CD14-positive monocyte (primary cell): ENCODE measurements around the gene TGM1. TPM values are rescaled to one million over a fixed set of nuclear protein-coding genes. Genes with fewer than 3 reads are reported as not detected.

Experiments
- DNase-seq, 3 donors: peaks; one replicate each; pipeline ENCODE4 v3.0.0-alpha.2; 2011 to 2022
- H2AFZ ChIP-seq: 2 replicates; pipeline ENCODE4 v1.6.0; 2012; ENCODE audit warnings: mild to moderate bottlenecking, low read depth, low read length, inconsistent platforms; ENCODE audit not compliant: insufficient read depth, poor library complexity, severe bottlenecking
- H3K27ac ChIP-seq, 2 donors: 1 replicate in 1 of 2; 2 replicates in 1 of 2; pipeline ENCODE4 v1.5.1; 2012 to 2013; ENCODE audit warnings: low read length in 2 of 2, control low read depth in 1 of 2, inconsistent platforms in 1 of 2, low read depth in 1 of 2, mild to moderate bottlenecking in 1 of 2
- H3K27me3 ChIP-seq, 2 donors: one replicate each; pipeline versions ENCODE4 v1.6.0 to v1.6.1; 2011 to 2013; ENCODE audit warnings: low read length in 2 of 2; ENCODE audit not compliant: control insufficient read depth in 2 of 2, insufficient read depth in 2 of 2
- H3K36me3 ChIP-seq, 2 donors: replicated peaks in 1 of 2; 1 replicate in 1 of 2; 2 replicates in 1 of 2; pipeline versions ENCODE4 v1.5.1 to v1.6.1; 2012 to 2013; ENCODE audit warnings: low read length in 2 of 2, control low read depth in 1 of 2, inconsistent platforms in 1 of 2, mild to moderate bottlenecking in 1 of 2; ENCODE audit not compliant: insufficient read depth in 2 of 2, control insufficient read depth in 1 of 2
- H3K4me1 ChIP-seq, 2 donors: 1 replicate in 1 of 2; 2 replicates in 1 of 2; pipeline versions ENCODE4 v1.5.1 to v1.6.1; 2012 to 2013; ENCODE audit warnings: low read length in 2 of 2, control low read depth in 1 of 2, inconsistent platforms in 1 of 2, mild to moderate bottlenecking in 1 of 2, moderate library complexity in 1 of 2; ENCODE audit not compliant: insufficient read depth in 2 of 2, control insufficient read depth in 1 of 2
- H3K4me2 ChIP-seq: replicated peaks from 2 replicates; pipeline ENCODE3; 2012; ENCODE audit warnings: low read length, moderate library complexity, mild to moderate bottlenecking; ENCODE audit not compliant: poor library complexity, severe bottlenecking; ENCODE audit errors: extremely low read depth
- H3K4me3 ChIP-seq, 3 experiments: fragments of 200-600 bp in 1 of 3; sonication (generic) in 1 of 3; replicated peaks in 1 of 3; 1 replicate in 2 of 3; 2 replicates in 1 of 3; pipeline ENCODE4 v1.5.1; 2011 to 2013; ENCODE audit warnings: low read length in 3 of 3, mild to moderate bottlenecking in 3 of 3, control low read depth in 2 of 3, low read depth in 2 of 3, inconsistent platforms in 1 of 3, moderate library complexity in 1 of 3
- H3K79me2 ChIP-seq: 2 replicates; pipeline ENCODE4 v1.6.0; 2012; ENCODE audit warnings: mild to moderate bottlenecking, control low read depth, inconsistent platforms, low read length, moderate library complexity; ENCODE audit not compliant: insufficient read depth
- H3K9ac ChIP-seq: 2 replicates; pipeline ENCODE4 v1.6.0; 2017; ENCODE audit warnings: low read length, mild to moderate bottlenecking; ENCODE audit not compliant: insufficient read depth, poor library complexity, severe bottlenecking
- H3K9me3 ChIP-seq, 2 donors: replicated peaks in 1 of 2; 1 replicate in 1 of 2; 2 replicates in 1 of 2; pipeline versions ENCODE4 v1.5.1 to v1.6.1; 2012 to 2013; ENCODE audit warnings: low read length in 2 of 2, control low read depth in 1 of 2; ENCODE audit not compliant: control insufficient read depth in 1 of 2, insufficient read depth in 1 of 2
- H4K20me1 ChIP-seq: 2 replicates; pipeline ENCODE4 v1.6.0; 2012; ENCODE audit warnings: mild to moderate bottlenecking, low read length, control low read depth, moderate library complexity; ENCODE audit not compliant: insufficient read depth
- H3K27ac Mint-ChIP-seq, 7 donors: one replicate each; pipeline ENCODE4 v1.8.0; 2020; ENCODE audit warnings: mild to moderate bottlenecking in 7 of 7, mixed read lengths in 7 of 7, moderate library complexity in 6 of 7, inconsistent platforms in 2 of 7
- H3K27me3 Mint-ChIP-seq, 3 donors: one replicate each; pipeline ENCODE4 v1.8.0; 2021 to 2022; ENCODE audit warnings: low read depth in 3 of 3, mild to moderate bottlenecking in 3 of 3, mixed read lengths in 3 of 3, moderate library complexity in 3 of 3, inconsistent platforms in 1 of 3
- H3K36me3 Mint-ChIP-seq, 2 donors: one replicate each; pipeline ENCODE4 v1.8.0; 2020; ENCODE audit warnings: mixed read lengths in 2 of 2, inconsistent platforms in 1 of 2, mild to moderate bottlenecking in 1 of 2
- H3K4me1 Mint-ChIP-seq: one replicate; pipeline ENCODE4 v1.8.0; 2020; ENCODE audit warnings: mild to moderate bottlenecking, mixed read lengths
- H3K4me3 Mint-ChIP-seq, 2 donors: one replicate each; pipeline ENCODE4 v1.8.0; 2020; ENCODE audit warnings: mild to moderate bottlenecking in 2 of 2, mixed read lengths in 2 of 2, moderate library complexity in 1 of 2
- H3K9me3 Mint-ChIP-seq, 7 donors: one replicate each; pipeline ENCODE4 v1.8.0; 2020 to 2022; ENCODE audit warnings: mixed read lengths in 7 of 7, mild to moderate bottlenecking in 6 of 7, moderate library complexity in 6 of 7, inconsistent platforms in 2 of 7
- WGBS: methylation state at CpG from one replicate; pipeline ENCODE4 v1.1.5; 2013; ENCODE audit warnings: missing lambda C conversion rate; ENCODE audit not compliant: insufficient coverage; 5-methylcytosine and 5-hydroxymethylcytosine counted together
- intact Hi-C, 2 donors: fragments of 100-400 bp; cut with micrococcal nuclease; formaldehyde crosslinking; loops; one replicate each; pipeline versions ENCODE4 v1.15.0 to v1.15.1; 2023
- polyA plus RNA-seq, 3 donors: library from polyadenylated mRNA; depleted of rRNA in 1 of 3; unstranded in 2 of 3; stranded (reverse) in 1 of 3; fragments of 300-500 nt in 2 of 3; fragments of >200 nt in 1 of 3; fragmentation: Illumina TruSeq in 2 of 3; gene quantifications; 1 replicate in 2 of 3; 2 replicates in 1 of 3; pipeline ENCODE4 v1.2.3, GENCODE V29; 2012 to 2021
- TF ChIP-seq, protein P1 (sequence below): fragments of 200-600 bp; IDR thresholded peaks from one replicate; pipeline ENCODE4 v1.8.0; 2022; ENCODE audit warnings: antibody characterized with exemption, mild to moderate bottlenecking

Gene TGM1
- polyA plus RNA-seq, 3 donors, result 7.8 TPM; not detected in 2

DNA sequence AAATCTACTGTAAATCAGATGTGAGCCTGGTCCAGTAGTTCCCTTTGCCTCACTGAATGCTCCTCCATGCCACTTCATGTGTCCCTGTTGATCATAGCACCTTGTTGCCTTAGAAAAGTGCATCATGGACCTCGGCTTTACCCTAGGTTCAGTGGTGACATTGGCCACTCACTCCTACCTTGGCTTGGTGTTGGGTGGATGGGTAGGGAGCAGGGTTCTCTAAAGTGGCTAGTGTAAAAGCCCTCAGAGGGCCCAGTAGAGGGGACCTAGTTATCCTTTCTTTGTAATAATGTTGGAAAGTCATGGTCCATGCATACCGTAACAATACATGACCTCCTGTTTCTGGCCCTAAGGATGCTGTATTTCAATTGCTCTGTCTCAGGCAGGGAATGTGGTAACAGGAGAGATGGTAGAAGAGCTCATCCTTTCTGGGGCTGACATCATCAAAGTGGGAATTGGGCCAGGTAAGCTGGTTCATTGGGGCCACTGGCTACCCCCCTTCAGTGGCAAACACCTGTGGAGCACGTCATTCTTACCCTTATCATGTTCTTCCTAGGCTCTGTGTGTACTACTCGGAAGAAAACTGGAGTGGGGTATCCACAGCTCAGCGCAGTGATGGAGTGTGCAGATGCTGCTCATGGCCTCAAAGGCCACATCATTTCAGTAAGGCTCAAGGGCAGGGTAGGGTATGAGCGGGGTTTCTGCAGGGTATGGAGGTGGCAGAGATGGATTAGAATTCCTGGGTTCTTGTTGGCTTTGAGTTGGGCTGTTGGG is 26.1 kb downstream of the TGM1 start:
- no peak overlapping the region for H3K4me2 ChIP-seq
- H3K9ac ChIP-seq, result no peak overlapping the region
- Mint-ChIP-seq H3K4me3 (peak overlapping the region in 1 of 2 donors; percentile 10), H3K9me3 (no peaks in the 10 kb centered on the region), H3K36me3 (peaks cover 66 to 69% of the 10 kb centered on the region in 2 donors), H3K4me1 (peaks cover 69% of the 10 kb centered on the region), H3K27ac (peak overlapping the region in 3 of 7 donors; percentile 1 to 73 (median 38)), H3K27me3 (no peaks in the 10 kb centered on the region)
- H3K4me1 ChIP-seq, result peaks cover 48 to 65% of the 10 kb centered on the region in 2 donors
- H3K4me3 ChIP-seq, result no peak overlapping the region
- intact Hi-C loops, result loop anchor here in 1 of 2 donors (10.0 kb wide), 1 partner anchor 102 kb away; the partner anchor contains the start of genes FITM1 and PSME1
- H3K27me3 ChIP-seq, result no peaks in the 10 kb centered on the region
- H4K20me1 ChIP-seq, result peaks cover 74% of the 10 kb centered on the region
- H3K79me2 ChIP-seq, result peaks cover 76% of the 10 kb centered on the region
- TF ChIP-seq, protein P1, sequence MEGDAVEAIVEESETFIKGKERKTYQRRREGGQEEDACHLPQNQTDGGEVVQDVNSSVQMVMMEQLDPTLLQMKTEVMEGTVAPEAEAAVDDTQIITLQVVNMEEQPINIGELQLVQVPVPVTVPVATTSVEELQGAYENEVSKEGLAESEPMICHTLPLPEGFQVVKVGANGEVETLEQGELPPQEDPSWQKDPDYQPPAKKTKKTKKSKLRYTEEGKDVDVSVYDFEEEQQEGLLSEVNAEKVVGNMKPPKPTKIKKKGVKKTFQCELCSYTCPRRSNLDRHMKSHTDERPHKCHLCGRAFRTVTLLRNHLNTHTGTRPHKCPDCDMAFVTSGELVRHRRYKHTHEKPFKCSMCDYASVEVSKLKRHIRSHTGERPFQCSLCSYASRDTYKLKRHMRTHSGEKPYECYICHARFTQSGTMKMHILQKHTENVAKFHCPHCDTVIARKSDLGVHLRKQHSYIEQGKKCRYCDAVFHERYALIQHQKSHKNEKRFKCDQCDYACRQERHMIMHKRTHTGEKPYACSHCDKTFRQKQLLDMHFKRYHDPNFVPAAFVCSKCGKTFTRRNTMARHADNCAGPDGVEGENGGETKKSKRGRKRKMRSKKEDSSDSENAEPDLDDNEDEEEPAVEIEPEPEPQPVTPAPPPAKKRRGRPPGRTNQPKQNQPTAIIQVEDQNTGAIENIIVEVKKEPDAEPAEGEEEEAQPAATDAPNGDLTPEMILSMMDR, result no peak
- H3K36me3 ChIP-seq, result peaks cover 56 to 75% of the 10 kb centered on the region in 2 donors
- 90% methylated on average over 5 of the region's 6 CpGs for WGBS
- H2AFZ ChIP-seq, result no peak overlapping the region
- no peaks in the 10 kb centered on the region for H3K9me3 ChIP-seq
- no peak overlapping the region for H3K27ac ChIP-seq
- DNase-seq, result no peak

DNA sequence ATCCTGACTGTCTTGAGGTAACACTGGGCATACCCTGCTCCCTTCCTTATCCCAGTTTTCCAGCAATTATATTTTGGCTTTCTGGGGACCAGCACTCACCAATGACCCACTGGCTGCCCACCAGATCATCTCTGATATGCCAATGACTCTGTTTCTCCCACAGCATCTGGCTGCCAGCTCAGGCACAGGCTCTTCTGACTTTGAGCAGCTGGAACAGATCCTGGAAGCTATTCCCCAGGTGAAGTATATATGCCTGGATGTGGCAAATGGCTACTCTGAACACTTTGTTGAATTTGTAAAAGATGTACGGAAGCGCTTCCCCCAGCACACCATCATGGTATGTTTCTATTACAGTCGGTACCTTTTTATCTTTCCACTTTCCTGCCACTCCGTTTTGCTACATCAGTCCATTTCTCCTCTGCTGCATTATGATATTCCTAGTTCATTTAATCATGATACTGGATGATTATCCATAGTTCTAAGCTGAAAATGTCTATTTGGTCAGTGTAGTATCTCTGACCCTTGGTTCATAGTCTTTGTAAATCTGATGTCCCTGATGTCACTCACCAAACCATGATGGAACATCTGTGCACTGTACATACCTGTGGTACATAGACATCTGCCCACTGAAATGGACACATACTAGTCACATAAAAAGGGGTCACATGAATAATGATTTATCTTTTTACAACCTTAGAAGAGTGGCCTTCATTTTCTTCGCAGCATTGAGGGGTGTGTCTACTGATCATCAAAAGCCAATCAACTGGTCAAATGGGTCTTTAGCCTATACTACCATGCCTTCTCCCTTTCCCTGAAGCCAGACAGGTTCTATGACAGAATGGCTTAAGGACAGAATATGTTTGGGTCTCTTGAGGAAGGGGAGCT is 26.9 kb downstream of the TGM1 start:
- H4K20me1 ChIP-seq, result peaks cover 72% of the 10 kb centered on the region
- H3K4me2 ChIP-seq, result no peak overlapping the region
- no peaks in the 10 kb centered on the region for H3K9me3 ChIP-seq
- Mint-ChIP-seq H3K27me3 (no peaks in the 10 kb centered on the region), H3K4me3 (no peak overlapping the region), H3K4me1 (peaks cover 69% of the 10 kb centered on the region), H3K36me3 (peaks cover 64 to 67% of the 10 kb centered on the region in 2 donors), H3K27ac (peak overlapping the region in 1 of 7 donors; percentile 44), H3K9me3 (no peaks in the 10 kb centered on the region)
- TF ChIP-seq, protein P1, result no peak
- H3K4me3 ChIP-seq, result no peak overlapping the region
- peaks cover 55 to 71% of the 10 kb centered on the region in 2 donors for H3K36me3 ChIP-seq
- peaks cover 76% of the 10 kb centered on the region for H3K79me2 ChIP-seq
- peaks cover 48 to 65% of the 10 kb centered on the region in 2 donors for H3K4me1 ChIP-seq
- intact Hi-C loops, result loop anchor here in 1 of 2 donors (10.0 kb wide), 1 partner anchor 101 kb away; the partner anchor contains the start of genes FITM1 and PSME1
- H3K9ac ChIP-seq, result no peak overlapping the region
- no peak for DNase-seq
- H3K27me3 ChIP-seq, result no peaks in the 10 kb centered on the region
- H2AFZ ChIP-seq, result no peak overlapping the region
- no CpG with 5 or more reads among the region's 5 CpGs for WGBS
- no peak overlapping the region for H3K27ac ChIP-seq
